PC-3 (cell line): Measurements from ENCODE around the gene VAT1L.

Experiments used
- EZH2 ChIP-seq: fragments of 300-600 bp; sonication (generic); IDR thresholded peaks from one replicate; pipeline ENCODE4 v1.6.1; 2017; ENCODE audit warnings: antibody characterized with exemption, mild to moderate bottlenecking, low read length; ENCODE audit not compliant: unreplicated experiment
- TF ChIP-seq, protein P1 (sequence below): fragments of 300-600 bp; sonication (generic); conservative IDR thresholded peaks from 2 replicates; pipeline ENCODE4 v1.5.1; 2017; ENCODE audit warnings: antibody characterized with exemption, low read depth, mild to moderate bottlenecking, low read length

DNA sequence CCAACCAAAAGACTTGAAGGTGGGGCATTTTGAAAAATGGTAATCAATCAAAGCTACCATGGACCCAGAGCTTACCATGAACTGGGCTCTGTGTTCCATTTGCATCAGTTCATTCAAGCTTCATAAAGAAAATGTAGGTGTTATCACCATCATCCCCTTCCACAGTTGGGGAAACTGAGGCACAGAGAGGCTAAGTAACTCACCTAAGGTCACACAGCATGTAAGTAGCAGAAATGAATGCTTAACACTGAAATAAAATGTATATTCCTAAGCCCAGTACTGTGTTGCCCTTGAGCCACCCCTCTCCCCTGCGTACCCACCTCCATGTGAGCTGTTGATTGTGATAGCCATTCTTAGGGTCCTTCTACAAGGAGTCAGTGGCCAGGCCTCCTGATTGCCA lies 83.6 kb downstream of the VAT1L start:
- TF ChIP-seq, protein P1, sequence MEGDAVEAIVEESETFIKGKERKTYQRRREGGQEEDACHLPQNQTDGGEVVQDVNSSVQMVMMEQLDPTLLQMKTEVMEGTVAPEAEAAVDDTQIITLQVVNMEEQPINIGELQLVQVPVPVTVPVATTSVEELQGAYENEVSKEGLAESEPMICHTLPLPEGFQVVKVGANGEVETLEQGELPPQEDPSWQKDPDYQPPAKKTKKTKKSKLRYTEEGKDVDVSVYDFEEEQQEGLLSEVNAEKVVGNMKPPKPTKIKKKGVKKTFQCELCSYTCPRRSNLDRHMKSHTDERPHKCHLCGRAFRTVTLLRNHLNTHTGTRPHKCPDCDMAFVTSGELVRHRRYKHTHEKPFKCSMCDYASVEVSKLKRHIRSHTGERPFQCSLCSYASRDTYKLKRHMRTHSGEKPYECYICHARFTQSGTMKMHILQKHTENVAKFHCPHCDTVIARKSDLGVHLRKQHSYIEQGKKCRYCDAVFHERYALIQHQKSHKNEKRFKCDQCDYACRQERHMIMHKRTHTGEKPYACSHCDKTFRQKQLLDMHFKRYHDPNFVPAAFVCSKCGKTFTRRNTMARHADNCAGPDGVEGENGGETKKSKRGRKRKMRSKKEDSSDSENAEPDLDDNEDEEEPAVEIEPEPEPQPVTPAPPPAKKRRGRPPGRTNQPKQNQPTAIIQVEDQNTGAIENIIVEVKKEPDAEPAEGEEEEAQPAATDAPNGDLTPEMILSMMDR: no peak
- no peak for TF ChIP-seq EZH2
